Activated CD4-positive, alpha-beta memory T cell treated with anti-CD3 and anti-CD28 coated beads for 36 hours (primary cell): ENCODE results near the gene TMED10. TPM values are rescaled to one million over a fixed set of nuclear protein-coding genes. Genes with fewer than 3 reads are reported as not detected.
"Not testable (repeated sequence)": the region's sequence is repeated elsewhere in the genome, so short reads cannot be mapped to it uniquely, and the experiment has no call there.

Source experiments
- CTCF ChIA-PET: fragments of 350-600 bp; sonication (Branson Sonifier 250); formaldehyde crosslinking; loops from one replicate; lab custom pipeline; 2021; ENCODE audit warnings: antibody characterized with exemption, inconsistent platforms; lab: Charles Lee
- POLR2A ChIA-PET: fragments of 350-600 bp; sonication (Branson Sonifier 250); formaldehyde crosslinking; loops from one replicate; lab custom pipeline; 2021; ENCODE audit warnings: antibody characterized with exemption; lab: Charles Lee
- DNase-seq: peaks from one replicate; pipeline ENCODE4 v3.0.0-alpha.2; 2020
- H3K27ac Mint-ChIP-seq: one replicate; pipeline ENCODE4 v1.8.0; 2021; ENCODE audit warnings: mixed read lengths
- H3K27me3 Mint-ChIP-seq: one replicate; pipeline ENCODE4 v1.8.0; 2021; ENCODE audit warnings: mixed read lengths
- H3K36me3 Mint-ChIP-seq: one replicate; pipeline ENCODE4 v1.8.0; 2021; ENCODE audit warnings: mixed read lengths
- H3K4me1 Mint-ChIP-seq: one replicate; pipeline ENCODE4 v1.8.0; 2021; ENCODE audit warnings: low read depth, mixed read lengths
- H3K4me3 Mint-ChIP-seq: one replicate; pipeline ENCODE4 v1.8.0; 2021; ENCODE audit warnings: mild to moderate bottlenecking, mixed read lengths
- H3K9me3 Mint-ChIP-seq: one replicate; pipeline ENCODE4 v1.8.0; 2021; ENCODE audit warnings: mixed read lengths
- intact Hi-C: fragments of 100-400 bp; cut with micrococcal nuclease; formaldehyde crosslinking; loops from one replicate; pipeline ENCODE4 v1.15.1; 2023
- total RNA-seq, 2 experiments: library from RNA; stranded (reverse); gene quantifications; one replicate each; pipeline ENCODE4 v1.2.3, GENCODE V29; 2021

TMED10 gene
- total RNA-seq, 2 experiments from 2014 or later = 189 to 201 TPM

GRCh38 chr14:75151851-75152250 lies 24.6 kb downstream of the TMED10 start:
- peaks cover 40% of the 10 kb centered on the region for H3K4me1 Mint-ChIP-seq
- no peaks in the 10 kb centered on the region for H3K9me3 Mint-ChIP-seq
- no peaks in the 10 kb centered on the region for H3K27me3 Mint-ChIP-seq
- H3K4me3 Mint-ChIP-seq = no peak overlapping the region
- intact Hi-C loops = no loop called here
- CTCF ChIA-PET = interaction anchor here (1.1 kb wide), 1 partner anchor 336 kb away, joined by 3 read pairs; no protein-coding TSS in a partner anchor
- no peak overlapping the region for H3K27ac Mint-ChIP-seq
- DNase-seq = no peak
- POLR2A ChIA-PET = no interaction called here
- H3K36me3 Mint-ChIP-seq = peaks cover 11% of the 10 kb centered on the region

GRCh38 chr14:75150637-75151036 lies 25.8 kb downstream of the TMED10 start:
- DNase-seq, H3K9me3 Mint-ChIP-seq, H3K27me3 Mint-ChIP-seq, H3K4me3 Mint-ChIP-seq, intact Hi-C loops, POLR2A ChIA-PET, H3K27ac Mint-ChIP-seq: not testable (repeated sequence)
- Mint-ChIP-seq H3K4me1 (peaks cover 39% of the 10 kb centered on the region), H3K36me3 (peaks cover 17% of the 10 kb centered on the region)
- CTCF ChIA-PET = interaction anchor here (1.1 kb wide), 1 partner anchor 338 kb away, joined by 3 read pairs; no protein-coding TSS in a partner anchor

GRCh38 chr14:75150150-75150549 lies 26.3 kb downstream of the TMED10 start:
- DNase-seq = no peak
- H3K4me1 Mint-ChIP-seq = peaks cover 37% of the 10 kb centered on the region
- no peaks in the 10 kb centered on the region for H3K9me3 Mint-ChIP-seq
- no peaks in the 10 kb centered on the region for H3K27me3 Mint-ChIP-seq
- intact Hi-C loops = no loop called here
- peaks cover 17% of the 10 kb centered on the region for H3K36me3 Mint-ChIP-seq
- no peak overlapping the region for H3K4me3 Mint-ChIP-seq
- CTCF ChIA-PET = no interaction called here
- H3K27ac Mint-ChIP-seq = no peak overlapping the region
- POLR2A ChIA-PET = no interaction called here

- no peak overlapping the region for H3K4me3 Mint-ChIP-seq
- H3K9me3 Mint-ChIP-seq = no peaks in the 10 kb centered on the region
- intact Hi-C loops = no loop called here
- H3K4me1 Mint-ChIP-seq = peaks cover 46% of the 10 kb centered on the region
- ChIA-PET CTCF (no interaction called here), POLR2A (no interaction called here)
- DNase-seq = peak; percentile 19
- peaks cover 17% of the 10 kb centered on the region for H3K36me3 Mint-ChIP-seq
- H3K27ac Mint-ChIP-seq = no peak overlapping the region
- H3K27me3 Mint-ChIP-seq = no peaks in the 10 kb centered on the region
Measured at GRCh38 chr14:75147423-75148071, 28.9 kb downstream of the TMED10 start.

GRCh38 chr14:75144944-75145343 lies 31.5 kb downstream of the TMED10 start:
- Mint-ChIP-seq H3K9me3 (no peaks in the 10 kb centered on the region), H3K36me3 (peaks cover 17% of the 10 kb centered on the region), H3K27ac (no peak overlapping the region), H3K27me3 (no peaks in the 10 kb centered on the region), H3K4me3 (no peak overlapping the region), H3K4me1 (peaks cover 50% of the 10 kb centered on the region)
- POLR2A ChIA-PET = no interaction called here
- intact Hi-C loops = no loop called here
- CTCF ChIA-PET = interaction anchor here (2.1 to 12.7 kb wide), 2 partner anchors 11 to 151 kb away, joined by 5 to 118 read pairs; no protein-coding TSS in a partner anchor
- no peak for DNase-seq

- no peaks in the 10 kb centered on the region for H3K27me3 Mint-ChIP-seq
- no peak for DNase-seq
- POLR2A ChIA-PET = no interaction called here
- H3K9me3 Mint-ChIP-seq = no peaks in the 10 kb centered on the region
- no peak overlapping the region for H3K27ac Mint-ChIP-seq
- peaks cover 57% of the 10 kb centered on the region for H3K4me1 Mint-ChIP-seq
- H3K36me3 Mint-ChIP-seq = peaks cover 13% of the 10 kb centered on the region
- H3K4me3 Mint-ChIP-seq = no peak overlapping the region
- CTCF ChIA-PET = interaction anchor here (0.9 to 12.7 kb wide), 3 partner anchors 40 to 160 kb away, joined by 3 to 118 read pairs (median 4); no protein-coding TSS in a partner anchor
- intact Hi-C loops = loop anchor here (2.0 kb wide), 1 partner anchor 15 kb away; no protein-coding TSS in a partner anchor
Measured at GRCh38 chr14:75143761-75144527, 32.5 kb downstream of the TMED10 start.

GRCh38 chr14:75142494-75142893 lies 33.9 kb downstream of the TMED10 start:
- Mint-ChIP-seq H3K9me3 (no peaks in the 10 kb centered on the region), H3K4me1 (peaks cover 61% of the 10 kb centered on the region), H3K27ac (no peak overlapping the region), H3K4me3 (no peak overlapping the region), H3K27me3 (no peaks in the 10 kb centered on the region), H3K36me3 (peaks cover 10% of the 10 kb centered on the region)
- POLR2A ChIA-PET = no interaction called here
- CTCF ChIA-PET = interaction anchor here (0.6 to 12.7 kb wide), 7 partner anchors 11 to 215 kb away, joined by 3 to 118 read pairs (median 5); no protein-coding TSS in a partner anchor
- intact Hi-C loops = loop anchor here (2.0 kb wide), 1 partner anchor 16 kb away; no protein-coding TSS in a partner anchor
- DNase-seq = no peak

GRCh38 chr14:75141967-75142366 lies 34.4 kb downstream of the TMED10 start:
- intact Hi-C loops = loop anchor here (2.0 kb wide), 1 partner anchor 17 kb away; no protein-coding TSS in a partner anchor
- H3K4me3 Mint-ChIP-seq = no peak overlapping the region
- peaks cover 6% of the 10 kb centered on the region for H3K36me3 Mint-ChIP-seq
- ChIA-PET CTCF (interaction anchor here (0.6 to 12.7 kb wide), 8 partner anchors 10 to 215 kb away, joined by 3 to 118 read pairs (median 5); no protein-coding TSS in a partner anchor), POLR2A (no interaction called here)
- H3K27me3 Mint-ChIP-seq = no peaks in the 10 kb centered on the region
- H3K9me3 Mint-ChIP-seq = no peaks in the 10 kb centered on the region
- H3K27ac Mint-ChIP-seq = no peak overlapping the region
- no peak for DNase-seq
- peaks cover 58% of the 10 kb centered on the region for H3K4me1 Mint-ChIP-seq

GRCh38 chr14:75141062-75141461 lies 35.4 kb downstream of the TMED10 start:
- Mint-ChIP-seq H3K27ac (no peak overlapping the region), H3K4me3 (no peak overlapping the region), H3K9me3 (no peaks in the 10 kb centered on the region), H3K4me1 (peaks cover 49% of the 10 kb centered on the region), H3K36me3 (peaks cover 1% of the 10 kb centered on the region), H3K27me3 (no peaks in the 10 kb centered on the region)
- CTCF ChIA-PET = interaction anchor here (0.8 to 12.7 kb wide), 8 partner anchors 10 to 312 kb away, joined by 3 to 118 read pairs (median 6); no protein-coding TSS in a partner anchor
- DNase-seq = no peak
- intact Hi-C loops = no loop called here
- POLR2A ChIA-PET = no interaction called here

GRCh38 chr14:75140620-75141019 lies 35.8 kb downstream of the TMED10 start:
- CTCF ChIA-PET = interaction anchor here (0.8 to 12.7 kb wide), 7 partner anchors 9 to 313 kb away, joined by 3 to 118 read pairs (median 6); no protein-coding TSS in a partner anchor
- Mint-ChIP-seq H3K4me1 (peaks cover 47% of the 10 kb centered on the region), H3K27ac (no peak overlapping the region), H3K27me3 (no peaks in the 10 kb centered on the region), H3K36me3 (peaks cover under 1% of the 10 kb centered on the region), H3K4me3 (no peak overlapping the region), H3K9me3 (no peaks in the 10 kb centered on the region)
- DNase-seq = no peak
- intact Hi-C loops = no loop called here
- POLR2A ChIA-PET = no interaction called here

GRCh38 chr14:75139185-75139584 lies 37.2 kb downstream of the TMED10 start:
- Mint-ChIP-seq H3K4me3 (no peak overlapping the region), H3K4me1 (peaks cover 36% of the 10 kb centered on the region), H3K36me3 (peaks cover 10% of the 10 kb centered on the region), H3K27me3 (no peaks in the 10 kb centered on the region), H3K27ac (no peak overlapping the region), H3K9me3 (no peaks in the 10 kb centered on the region)
- intact Hi-C loops = loop anchor here (1.0 kb wide), 1 partner anchor 12 kb away; the partner anchor contains the start of gene NEK9
- ChIA-PET POLR2A (interaction anchor here (0.8 to 1.2 kb wide), 2 partner anchors 12 to 18 kb away, joined by 3 to 4 read pairs; partner anchors contain the start of gene NEK9), CTCF (interaction anchor here (0.5 to 12.7 kb wide), 2 partner anchors 157 to 416 kb away, joined by 3 to 118 read pairs; no protein-coding TSS in a partner anchor)
- no peak for DNase-seq
